Glomerular visceral epithelial cell (primary cell): ENCODE measurements around the gene GUCY1A1.

Source experiments
- DNase-seq: peaks from one replicate; pipeline ENCODE4 v3.0.0-alpha.2; 2016; ENCODE audit errors: extremely low spot score

Gene GUCY1A1

DNA sequence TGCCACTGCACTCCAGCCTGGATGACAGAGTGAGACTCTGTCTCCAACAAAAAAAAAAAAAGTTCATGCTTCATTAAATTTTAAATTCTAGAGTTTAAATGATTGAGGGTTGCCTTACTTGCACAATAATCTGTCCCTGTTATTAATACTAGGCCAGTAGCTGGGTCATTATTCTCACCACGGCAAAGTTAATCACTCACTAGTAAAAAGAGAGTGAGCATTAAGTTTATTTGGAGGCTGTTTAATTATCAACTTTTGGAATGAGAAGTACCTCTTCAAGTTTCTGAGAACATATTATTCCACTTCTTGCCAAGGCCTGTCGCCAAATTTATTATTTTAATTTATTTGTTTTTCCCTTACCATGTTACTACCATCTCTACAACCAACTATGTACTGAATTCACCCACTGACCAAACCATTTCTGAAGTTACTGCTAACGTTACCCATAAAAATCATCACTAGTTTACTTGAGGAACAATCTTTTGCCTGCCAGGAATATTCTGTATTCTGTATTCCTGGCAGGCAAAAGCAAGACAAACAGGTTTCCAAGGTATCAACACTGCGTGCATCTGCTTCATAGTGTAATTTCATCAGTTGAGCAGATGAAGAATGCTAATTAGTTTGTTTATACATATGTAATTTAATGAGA is 26.5 kb downstream of the GUCY1A1 start:
- DNase-seq, result peak; percentile 40

- peak; percentile 12 for DNase-seq
These were observed 27.6 kb downstream of the GUCY1A1 start for GRCh38 chr4:155694100-155694785.

DNA sequence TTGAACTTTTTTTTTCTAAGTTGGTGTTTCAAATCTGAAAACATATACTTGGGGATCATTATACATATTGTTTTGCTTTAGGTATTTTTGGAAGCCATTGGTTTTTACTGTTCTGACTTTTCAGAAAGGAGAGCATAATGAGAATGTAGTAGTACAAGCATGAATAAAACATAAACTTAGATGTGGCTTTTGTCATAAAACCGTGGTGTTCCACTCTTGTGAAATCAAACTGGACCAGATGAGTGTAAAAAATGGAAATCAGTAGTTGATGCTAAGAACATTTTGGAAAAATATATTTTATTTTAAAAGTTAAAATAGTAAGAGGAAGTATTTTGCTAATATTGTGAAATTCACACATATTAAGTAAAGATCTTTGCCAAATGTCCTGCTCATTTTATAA is 29.6 kb downstream of the GUCY1A1 start:
- no peak for DNase-seq

GRCh38 chr4:155696726-155697125 is 30.1 kb downstream of the GUCY1A1 start:
- no peak for DNase-seq

- DNase-seq, result no peak
These were observed 35.2 kb downstream of the GUCY1A1 start for GRCh38 chr4:155701827-155702226.

GRCh38 chr4:155703486-155704247 is 37.0 kb downstream of the GUCY1A1 start:
- peak; percentile 56 for DNase-seq

GRCh38 chr4:155704841-155705404 is 38.3 kb downstream of the GUCY1A1 start:
- DNase-seq, result no peak

- DNase-seq, result peak; percentile 72
These were observed 39.0 kb downstream of the GUCY1A1 start for GRCh38 chr4:155705664-155706063.

- no peak for DNase-seq
These were observed 39.5 kb downstream of the GUCY1A1 start for GRCh38 chr4:155706147-155706546.

DNA sequence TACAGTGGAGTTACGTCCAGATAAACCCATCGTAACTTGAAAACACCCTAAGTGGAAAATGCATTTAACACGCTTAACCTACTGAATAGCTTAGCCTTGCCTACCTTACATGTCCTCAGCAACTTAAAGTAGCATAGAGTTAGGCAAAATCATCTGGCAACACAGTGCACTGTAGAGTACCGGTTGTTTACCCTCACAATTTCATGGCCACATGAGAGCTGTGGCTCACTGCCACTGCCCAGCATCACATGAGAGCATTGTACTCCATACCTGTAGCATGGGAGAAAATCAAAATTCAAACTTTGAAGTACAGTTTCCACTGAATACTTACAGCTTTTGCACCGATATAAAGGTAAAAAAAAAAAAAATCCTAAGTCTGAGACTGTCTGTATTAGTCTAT is 40.6 kb downstream of the GUCY1A1 start:
- DNase-seq, result no peak

- no peak for DNase-seq
These were observed 42.1 kb downstream of the GUCY1A1 start for GRCh38 chr4:155708782-155709181.

GRCh38 chr4:155709918-155710317 is 43.3 kb downstream of the GUCY1A1 start:
- DNase-seq, result no peak

- DNase-seq, result no peak
These were observed 44.9 kb downstream of the GUCY1A1 start for GRCh38 chr4:155711556-155711955.

DNA sequence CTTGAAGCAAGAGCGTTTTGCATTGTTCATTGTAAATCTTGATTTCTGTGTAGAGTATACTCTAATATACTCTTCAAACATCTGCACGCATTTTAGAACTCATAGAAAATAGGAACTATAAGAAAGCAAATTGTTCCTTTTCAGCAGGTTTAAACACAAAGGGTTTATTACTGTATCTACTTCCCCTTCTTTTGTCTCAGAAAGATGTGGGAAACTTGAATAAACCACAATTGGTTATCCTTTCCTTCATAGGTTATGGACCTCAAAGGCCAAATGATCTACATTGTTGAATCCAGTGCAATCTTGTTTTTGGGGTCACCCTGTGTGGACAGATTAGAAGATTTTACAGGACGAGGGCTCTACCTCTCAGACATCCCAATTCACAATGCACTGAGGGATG is 46.2 kb downstream of the GUCY1A1 start:
- DNase-seq, result no peak

- DNase-seq, result no peak
These were observed 47.3 kb downstream of the GUCY1A1 start for GRCh38 chr4:155713911-155714310.

DNA sequence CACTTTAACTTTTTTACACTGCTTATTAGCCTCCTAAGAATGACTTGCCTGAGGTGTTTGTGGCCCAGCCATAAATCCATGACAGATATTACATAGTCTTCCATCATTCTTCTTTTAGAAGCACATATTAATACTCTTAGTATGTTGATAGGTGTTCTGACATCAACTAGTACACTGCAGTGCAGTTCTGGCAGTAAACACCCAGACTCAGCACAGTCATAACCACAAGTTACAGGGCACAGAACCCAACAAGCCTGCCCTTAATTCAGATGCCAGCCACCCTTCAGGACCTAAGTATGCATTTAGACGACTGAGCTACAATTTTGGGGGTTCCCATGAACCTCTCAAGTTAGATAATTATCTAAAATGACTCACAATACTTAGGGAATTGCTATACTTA is 55.7 kb downstream of the GUCY1A1 start:
- no peak for DNase-seq

DNA sequence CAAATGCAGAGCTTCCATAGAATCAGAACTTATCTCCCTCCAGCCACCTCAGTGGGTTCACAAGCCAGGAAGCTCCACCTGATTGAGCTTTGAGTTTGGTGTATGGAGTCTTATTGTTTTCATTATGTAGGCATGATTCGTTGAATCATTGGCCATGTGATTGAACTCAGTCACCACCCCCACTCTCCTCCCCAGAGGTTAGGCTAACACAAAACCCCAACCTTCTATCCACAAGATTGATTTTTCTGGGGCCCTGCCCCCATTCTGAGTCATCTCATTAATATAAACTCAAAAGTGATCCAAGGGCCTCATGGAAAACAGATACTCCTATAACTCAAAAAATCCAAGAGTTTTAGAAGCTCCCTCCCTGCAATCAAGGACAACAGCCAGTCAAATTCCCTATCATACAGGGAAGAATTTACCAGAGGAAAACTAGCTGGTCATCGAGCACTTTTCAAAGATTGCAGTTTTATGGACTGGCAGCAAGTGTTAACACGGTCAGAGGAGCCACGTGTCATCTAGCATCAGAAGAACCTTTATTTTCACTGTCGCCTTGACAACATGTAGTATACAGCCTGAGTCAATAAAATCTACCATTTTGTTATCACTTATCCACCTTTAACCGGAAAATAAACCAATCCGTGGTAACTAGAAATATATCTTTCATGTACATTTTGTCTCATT is 56.3 kb downstream of the GUCY1A1 start:
- peak; percentile 53 for DNase-seq

DNA sequence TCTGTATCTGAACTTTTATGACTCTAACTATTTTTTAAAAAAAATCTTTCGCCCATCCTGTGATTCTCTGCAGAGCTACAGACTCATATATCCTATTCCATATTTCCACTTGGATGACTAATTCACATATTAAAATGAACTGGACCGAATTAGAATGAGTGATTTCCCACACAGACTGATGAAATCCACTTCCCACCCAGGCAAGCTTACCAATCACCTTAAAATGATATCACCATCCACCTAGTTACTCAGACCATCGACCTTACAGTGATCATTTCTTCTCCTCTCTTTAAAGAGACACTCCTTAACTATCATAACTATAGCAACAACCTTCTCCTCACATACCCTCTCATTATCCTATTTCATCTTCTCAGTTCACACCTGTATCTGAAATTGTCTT is 58.1 kb downstream of the GUCY1A1 start:
- DNase-seq, result no peak

- DNase-seq, result no peak
These were observed 67.4 kb downstream of the GUCY1A1 start for GRCh38 chr4:155734065-155734464.

DNA sequence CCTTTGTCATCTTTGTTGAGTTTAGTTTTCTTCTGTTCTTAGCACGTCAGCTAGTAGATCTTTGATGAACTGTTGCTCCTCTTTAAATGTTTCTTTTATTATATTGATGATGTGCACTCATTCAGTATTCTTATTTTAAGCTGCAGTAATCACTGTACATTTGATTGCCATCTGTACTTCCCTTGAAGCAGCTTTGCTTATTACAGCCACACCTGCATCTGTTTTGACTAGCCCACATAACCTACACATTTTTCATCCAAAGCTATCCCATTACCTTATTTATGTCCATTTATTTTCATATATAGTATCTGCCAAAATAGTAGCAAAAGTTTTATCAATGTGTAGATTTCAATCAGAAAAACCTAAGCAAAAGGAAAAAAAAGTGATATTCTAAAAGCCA is 68.3 kb downstream of the GUCY1A1 start:
- no peak for DNase-seq

GRCh38 chr4:155735496-155735895 is 68.8 kb downstream of the GUCY1A1 start:
- DNase-seq, result no peak

DNA sequence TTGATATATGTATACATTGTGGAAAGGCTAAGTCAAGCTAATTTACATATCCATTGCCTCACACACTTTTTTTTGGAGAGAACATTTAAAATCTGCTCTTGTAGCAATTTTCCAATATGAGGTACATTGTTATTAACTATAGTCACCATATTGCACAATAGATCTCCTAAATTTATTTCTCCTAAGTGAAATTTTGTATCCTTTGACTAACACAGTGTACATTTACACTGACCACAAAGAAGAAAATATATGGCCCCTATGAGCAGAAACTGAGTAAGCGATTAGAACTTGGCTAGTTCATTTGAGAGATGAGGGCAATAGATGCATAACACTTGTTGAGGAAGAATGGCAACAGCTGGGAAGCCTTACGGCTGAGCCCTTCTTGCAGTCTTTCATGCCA is 71.9 kb downstream of the GUCY1A1 start:
- DNase-seq, result no peak
